HAP-1 (cell line): Measurements from ENCODE around the gene PANK3.

Source experiments
- DNase-seq, 2 experiments: peaks; one replicate each; pipeline ENCODE4 v3.0.0-alpha.2; 2016 to 2020; ENCODE audit warnings: low spot score in 2 of 2
- H3K27me3 ChIP-seq: fragments of 250-450 bp; sonication (Bioruptor Pico); 2 replicates; pipeline ENCODE4 v1.5.1; 2020; ENCODE audit warnings: low read depth, mild to moderate bottlenecking, moderate library complexity
- H3K36me3 ChIP-seq: fragments of 250-450 bp; sonication (Bioruptor Pico); replicated peaks from 2 replicates; pipeline ENCODE4 v1.5.1; 2020; ENCODE audit warnings: mild to moderate bottlenecking
- H3K4me1 ChIP-seq: fragments of 250-450 bp; sonication (Bioruptor Pico); 2 replicates; pipeline ENCODE4 v1.5.1; 2020; ENCODE audit warnings: mild to moderate bottlenecking
- H3K4me3 ChIP-seq: fragments of 250-450 bp; sonication (Bioruptor Pico); 2 replicates; pipeline ENCODE4 v1.5.1; 2020; ENCODE audit warnings: mild to moderate bottlenecking, moderate library complexity
- H3K9me3 ChIP-seq: fragments of 250-450 bp; sonication (Bioruptor Pico); 2 replicates; pipeline ENCODE4 v1.5.1; 2020; ENCODE audit warnings: mild to moderate bottlenecking, moderate library complexity
- in situ Hi-C: fragments of 300-500 bp; cut with MboI; formaldehyde crosslinking; loops from 3 replicates; pipeline ENCODE4 v1.14.3; 2020; ENCODE audit warnings: low sequenced_read_pairs, inconsistent platforms, mixed read lengths

Gene PANK3

GRCh38 chr5:168578538-168579487 lies at the start of gene PANK3:
TSS of gene PANK3 (minus strand) at chr5:168579368. CDS start at chr5:168579283, 85 bp downstream.
- DNase-seq: peak; percentile 49 to 76
- peak within 1 kb of the TSS; percentile 90 for H3K4me3 ChIP-seq

GRCh38 chr5:168624850-168625364 lies 45.7 kb upstream of the PANK3 start:
- no peaks in the 10 kb centered on the region for H3K36me3 ChIP-seq
- no peaks in the 10 kb centered on the region for H3K27me3 ChIP-seq
- in situ Hi-C loops: no loop called here
- H3K4me1 ChIP-seq: no peaks in the 10 kb centered on the region
- no peaks in the 10 kb centered on the region for H3K9me3 ChIP-seq
- H3K4me3 ChIP-seq: no peak overlapping the region
- DNase-seq: no peak

More at GRCh38 chr5:168578538-168579487, at the start of gene PANK3:
- Histone ChIP-seq H3K4me1 (peaks cover 12% of the 10 kb centered on the region), H3K27me3 (no peaks in the 10 kb centered on the region), H3K9me3 (no peaks in the 10 kb centered on the region), H3K36me3 (no peaks in the 10 kb centered on the region)
- in situ Hi-C loops: no loop called here

- Histone ChIP-seq H3K27me3 (no peaks in the 10 kb centered on the region; the same call in 1 of the 2 replicates), H3K36me3 (no peaks in the 10 kb centered on the region), H3K4me1 (no peaks in the 10 kb centered on the region), H3K4me3 (no peak overlapping the region), H3K9me3 (no peaks in the 10 kb centered on the region)
- in situ Hi-C loops: no loop called here
- DNase-seq: no peak
Measured at GRCh38 chr5:168620807-168621206, 41.6 kb upstream of the PANK3 start.

GRCh38 chr5:168614661-168615060 lies 35.5 kb upstream of the PANK3 start:
- in situ Hi-C loops: no loop called here
- no peaks in the 10 kb centered on the region for H3K36me3 ChIP-seq
- DNase-seq: no peak
- H3K4me1 ChIP-seq: 0 out of 2 replicates have a peak, but pooled peaks cover 3% of the 10 kb centered on the region
- H3K4me3 ChIP-seq: no peak overlapping the region
- H3K27me3 ChIP-seq: peaks cover 2% of the 10 kb centered on the region; the same call in 1 of the 2 replicates
- H3K9me3 ChIP-seq: no peaks in the 10 kb centered on the region

GRCh38 chr5:168613996-168614395 lies 34.8 kb upstream of the PANK3 start:
- Histone ChIP-seq H3K4me1 (0 out of 2 replicates have a peak, but pooled peaks cover 3% of the 10 kb centered on the region), H3K27me3 (peaks cover 2% of the 10 kb centered on the region; the same call in 1 of the 2 replicates), H3K36me3 (no peaks in the 10 kb centered on the region), H3K4me3 (no peak overlapping the region), H3K9me3 (no peaks in the 10 kb centered on the region)
- in situ Hi-C loops: no loop called here
- DNase-seq: no peak

- H3K27me3 ChIP-seq: peaks cover 2% of the 10 kb centered on the region; the same call in 1 of the 2 replicates
- no peaks in the 10 kb centered on the region for H3K36me3 ChIP-seq
- DNase-seq: no peak
- in situ Hi-C loops: no loop called here
- H3K4me1 ChIP-seq: 0 out of 2 replicates have a peak, but pooled peaks cover 3% of the 10 kb centered on the region
- no peaks in the 10 kb centered on the region for H3K9me3 ChIP-seq
- H3K4me3 ChIP-seq: no peak overlapping the region
Measured at GRCh38 chr5:168613396-168613795, 34.2 kb upstream of the PANK3 start.

GRCh38 chr5:168612996-168613395 lies 33.8 kb upstream of the PANK3 start:
- Histone ChIP-seq H3K4me1 (0 out of 2 replicates have a peak, but pooled peaks cover 3% of the 10 kb centered on the region), H3K36me3 (no peaks in the 10 kb centered on the region), H3K27me3 (peaks cover 2% of the 10 kb centered on the region; the same call in 1 of the 2 replicates), H3K9me3 (no peaks in the 10 kb centered on the region), H3K4me3 (no peak overlapping the region)
- in situ Hi-C loops: no loop called here
- no peak for DNase-seq

GRCh38 chr5:168612123-168612522 lies 33.0 kb upstream of the PANK3 start:
- 0 out of 2 replicates have a peak, but pooled peaks cover 3% of the 10 kb centered on the region for H3K4me1 ChIP-seq
- no peaks in the 10 kb centered on the region for H3K36me3 ChIP-seq
- H3K27me3 ChIP-seq: peaks cover 2% of the 10 kb centered on the region; the same call in 1 of the 2 replicates
- DNase-seq: no peak
- in situ Hi-C loops: no loop called here
- no peaks in the 10 kb centered on the region for H3K9me3 ChIP-seq
- no peak overlapping the region for H3K4me3 ChIP-seq

GRCh38 chr5:168611165-168611564 lies 32.0 kb upstream of the PANK3 start:
- no peak overlapping the region for H3K4me3 ChIP-seq
- in situ Hi-C loops: no loop called here
- 0 out of 2 replicates have a peak, but pooled peaks cover 3% of the 10 kb centered on the region for H3K4me1 ChIP-seq
- DNase-seq: no peak
- H3K27me3 ChIP-seq: peaks cover 2% of the 10 kb centered on the region; the same call in 1 of the 2 replicates
- no peaks in the 10 kb centered on the region for H3K9me3 ChIP-seq
- no peaks in the 10 kb centered on the region for H3K36me3 ChIP-seq

- in situ Hi-C loops: no loop called here
- H3K36me3 ChIP-seq: no peaks in the 10 kb centered on the region
Measured at GRCh38 chr5:168609806-168610482, 30.8 kb upstream of the PANK3 start.

GRCh38 chr5:168608821-168609220 lies 29.7 kb upstream of the PANK3 start:
- no peak overlapping the region for H3K4me3 ChIP-seq

More at GRCh38 chr5:168609806-168610482, 30.8 kb upstream of the PANK3 start:
- H3K9me3 ChIP-seq: no peaks in the 10 kb centered on the region
- no peak for DNase-seq
- 0 out of 2 replicates have a peak, but pooled peaks cover 3% of the 10 kb centered on the region for H3K4me1 ChIP-seq
- H3K4me3 ChIP-seq: no peak overlapping the region
- H3K27me3 ChIP-seq: no peaks in the 10 kb centered on the region

GRCh38 chr5:168608386-168608785 lies 29.2 kb upstream of the PANK3 start:
- no peaks in the 10 kb centered on the region for H3K9me3 ChIP-seq
- H3K4me1 ChIP-seq: 0 out of 2 replicates have a peak, but pooled peaks cover 3% of the 10 kb centered on the region
- in situ Hi-C loops: no loop called here
- no peaks in the 10 kb centered on the region for H3K27me3 ChIP-seq
- DNase-seq: no peak
- H3K36me3 ChIP-seq: no peaks in the 10 kb centered on the region
- H3K4me3 ChIP-seq: no peak overlapping the region

More at GRCh38 chr5:168608821-168609220, 29.7 kb upstream of the PANK3 start:
- 0 out of 2 replicates have a peak, but pooled peaks cover 3% of the 10 kb centered on the region for H3K4me1 ChIP-seq
- no peak for DNase-seq
- H3K36me3 ChIP-seq: no peaks in the 10 kb centered on the region
- in situ Hi-C loops: no loop called here
- no peaks in the 10 kb centered on the region for H3K9me3 ChIP-seq
- H3K27me3 ChIP-seq: no peaks in the 10 kb centered on the region

GRCh38 chr5:168607946-168608345 lies 28.8 kb upstream of the PANK3 start:
- Histone ChIP-seq H3K9me3 (no peaks in the 10 kb centered on the region), H3K36me3 (no peaks in the 10 kb centered on the region), H3K4me1 (0 out of 2 replicates have a peak, but pooled peaks cover 3% of the 10 kb centered on the region), H3K27me3 (no peaks in the 10 kb centered on the region), H3K4me3 (no peak overlapping the region)
- in situ Hi-C loops: no loop called here
- DNase-seq: no peak
